Adrenal gland (tissue), 12 donors: Measurements from ENCODE around the gene ZNF236. TPM values are rescaled to one million over a fixed set of nuclear protein-coding genes. Genes with fewer than 3 reads are reported as not detected.

Experiments used
- DNase-seq, 7 donors: peaks; one replicate each; pipeline ENCODE4 v3.0.0-alpha.2; 2019 to 2020
- H3K27ac ChIP-seq, 5 donors: fragments of 200-600 bp; sonication (generic) in 4 of 5; 1 replicate in 3 of 5; 2 replicates in 2 of 5; pipeline versions ENCODE4 v1.5.1 to v1.8.0; 2016 to 2020; ENCODE audit warnings: mild to moderate bottlenecking in 1 of 5
- H3K27me3 ChIP-seq: fragments of 200-600 bp; 2 replicates; pipeline ENCODE4 v1.8.0; 2021
- H3K36me3 ChIP-seq, 2 donors: fragments of 200-600 bp; replicated peaks in 1 of 2; 1 replicate in 1 of 2; 2 replicates in 1 of 2; pipeline versions ENCODE4 v1.5.1 to v1.8.0; 2018 to 2022
- H3K4me1 ChIP-seq, 2 donors: fragments of 200-600 bp; replicated peaks in 1 of 2; 1 replicate in 1 of 2; 2 replicates in 1 of 2; pipeline versions ENCODE4 v1.5.1 to v1.8.0; 2018 to 2021
- H3K4me3 ChIP-seq, 4 donors: fragments of 200-600 bp; sonication (generic) in 3 of 4; one replicate each; pipeline ENCODE4 v1.5.1; 2016 to 2018
- H3K9me3 ChIP-seq, 3 donors: fragments of 200-600 bp; sonication (generic) in 1 of 3; replicated peaks in 1 of 3; 1 replicate in 2 of 3; 2 replicates in 1 of 3; pipeline versions ENCODE4 v1.5.1 to v1.8.0; 2016 to 2021
- CTCF ChIP-seq, 6 experiments: fragments of 450-650 bp in 4 of 6; fragments of 200-600 bp in 2 of 6; sonication (generic) in 1 of 6; IDR thresholded peaks; 1 replicate in 5 of 6; 2 replicates in 1 of 6; pipeline versions ENCODE4 v1.5.1 to v1.8.0; 2016 to 2021; ENCODE audit warnings: antibody characterized with exemption in 6 of 6, mild to moderate bottlenecking in 2 of 6, moderate library complexity in 1 of 6
- POLR2A ChIP-seq, 2 donors: fragments of 450-650 bp; IDR thresholded peaks; one replicate each; pipeline ENCODE4 v1.6.1; 2017; ENCODE audit warnings: antibody characterized with exemption in 2 of 2, mild to moderate bottlenecking in 2 of 2, moderate library complexity in 1 of 2
- WGBS, 4 donors: extraction: QIAGEN DNeasy Blood & Tissue Kit in 2 of 4; methylation state at CpG; one replicate each; pipeline versions ENCODE4 v1.1.5 to v1.1.7; 2013 to 2017; 5-methylcytosine and 5-hydroxymethylcytosine counted together
- intact Hi-C, 2 donors: fragments of 100-400 bp; cut with DNase I; formaldehyde crosslinking; loops; one replicate each; pipeline versions ENCODE4 v1.14.1 to v1.15.0; 2022 to 2023
- polyA plus RNA-seq, 3 donors: library from polyadenylated mRNA; stranded (reverse); fragments of 200-250 nt in 2 of 3; fragments of 350-450 nt in 1 of 3; fragmentation: Illumina TruSeq in 1 of 3; extraction: RNeasy Lipid Tissue Mini Kit (QIAGEN cat#74804) in 1 of 3; gene quantifications; one replicate each; pipeline ENCODE4 v1.2.3, GENCODE V29; 2013 to 2014
- total RNA-seq, 9 donors: library from RNA; depleted of rRNA in 4 of 9; stranded (reverse); fragments of >200 nt in 4 of 9; fragments of 120-200 nt in 1 of 9; fragmentation: NEBNext Ultra II Directional in 1 of 9; extraction: Animal tissue kit (Norgen Biotek cat#: 25700) in 1 of 9; gene quantifications; one replicate each; pipeline versions ENCODE4 v1.1.0 to v1.2.4, GENCODE V29; 2013 to 2023
- donor health status: healthy with polysubstance abuse.
- donor health status: Bipolar disorder and iron deficiency.
- donor health status: DM: yes; HTN: yes; CAD: no.
- donor health status: DM: no; HTN: no; CAD: no.
- donor health status: DM: no; HTN: no; CAD: no.
- donor health status: DM: yes; HTN: yes; CAD: no.

Gene ZNF236
- total and polyA plus RNA-seq, 12 donors: 2.7 to 35.2 (median 8.1) TPM

GRCh38 chr18:76785872-76786271 lies 36.5 kb upstream of the ZNF236 start:
- Histone ChIP-seq H3K27ac (no peak overlapping the region), H3K4me3 (no peak overlapping the region), H3K36me3 (no peaks in the 10 kb centered on the region), H3K9me3 (no peaks in the 10 kb centered on the region), H3K27me3 (peaks cover 8% of the 10 kb centered on the region), H3K4me1 (no peaks in the 10 kb centered on the region)
- no peak for DNase-seq
- 83 to 86% (median 84%) methylated on average over 6 of the region's 6 CpGs for WGBS, 4 donors
- intact Hi-C loops: no loop called here
- TF ChIP-seq POLR2A (IDR thresholded peaks at IDR 0.05) (no peak), CTCF (IDR thresholded peaks at IDR 0.05) (no peak)

GRCh38 chr18:76788571-76789317 lies 33.6 kb upstream of the ZNF236 start:
- TF ChIP-seq POLR2A (IDR thresholded peaks at IDR 0.05) (no peak), CTCF (IDR thresholded peaks at IDR 0.05) (no peak)
- intact Hi-C loops: no loop called here
- Histone ChIP-seq H3K9me3 (no peaks in the 10 kb centered on the region), H3K4me3 (no peak overlapping the region), H3K36me3 (no peaks in the 10 kb centered on the region), H3K27me3 (peaks cover 4% of the 10 kb centered on the region), H3K27ac (no peak overlapping the region), H3K4me1 (no peaks in the 10 kb centered on the region)
- DNase-seq: no peak
- 84 to 93% (median 92%) methylated on average over 7 to 36 of the region's 36 CpGs for WGBS, 4 donors

GRCh38 chr18:76791106-76791505 lies 31.3 kb upstream of the ZNF236 start:
- 84 to 92% (median 86%) methylated on average over 12 of the region's 12 CpGs for WGBS, 4 donors
- no peak for DNase-seq
- TF ChIP-seq POLR2A (IDR thresholded peaks at IDR 0.05) (no peak), CTCF (IDR thresholded peaks at IDR 0.05) (no peak)
- Histone ChIP-seq H3K4me3 (no peak overlapping the region), H3K36me3 (no peaks in the 10 kb centered on the region), H3K27ac (no peak overlapping the region), H3K4me1 (no peaks in the 10 kb centered on the region), H3K9me3 (no peaks in the 10 kb centered on the region), H3K27me3 (peaks cover 4% of the 10 kb centered on the region)
- intact Hi-C loops: no loop called here

GRCh38 chr18:76791642-76792041 lies 30.7 kb upstream of the ZNF236 start:
- no peak for DNase-seq
- H3K4me3 ChIP-seq: no peak overlapping the region
- H3K4me1 ChIP-seq: no peaks in the 10 kb centered on the region
- peaks cover 4% of the 10 kb centered on the region for H3K27me3 ChIP-seq
- no peaks in the 10 kb centered on the region for H3K9me3 ChIP-seq
- intact Hi-C loops: no loop called here
- TF ChIP-seq POLR2A (IDR thresholded peaks at IDR 0.05) (no peak), CTCF (IDR thresholded peaks at IDR 0.05) (no peak)
- no peaks in the 10 kb centered on the region for H3K36me3 ChIP-seq
- WGBS, 4 donors: 77 to 92% (median 85%) methylated on average over 5 of the region's 5 CpGs
- no peak overlapping the region for H3K27ac ChIP-seq
